ENCODE data around the gene MBP. TPM values are rescaled to one million over a fixed set of nuclear protein-coding genes. Genes with fewer than 3 reads are reported as not detected.

Gene MBP
- total and polyA plus RNA-seq, 2 donors (not counting 3 experiments of a cell fraction or from before 2014, with no cell fraction given) = 1.7 to 2.3 TPM

DNA sequence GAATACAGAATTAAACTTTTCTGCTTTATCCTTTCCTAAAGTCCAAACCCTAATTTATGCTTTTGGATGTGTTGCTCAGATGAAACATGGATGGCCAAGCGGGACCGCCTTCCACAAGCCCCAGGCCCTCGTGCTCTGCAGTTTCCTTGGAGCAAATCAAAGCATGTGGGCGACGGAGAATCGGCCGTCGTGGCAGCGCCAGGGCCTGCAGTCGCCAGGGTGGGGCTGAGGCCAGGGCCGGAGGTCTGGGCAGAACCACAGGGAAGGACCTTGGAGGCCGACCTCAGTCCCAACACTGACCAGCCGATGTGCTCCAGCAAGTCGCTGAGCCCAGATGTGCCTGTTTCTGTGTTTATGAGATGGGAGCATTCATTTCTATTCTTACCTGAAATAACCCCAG is 108.1 kb downstream of the MBP start:
- Histone ChIP-seq H3K4me3 (replicated peaks in 1 of 3; ENCODE audit: insufficient read depth in 1 of 3, low read depth in 1 of 3, low read length in 3 of 3) (no peak overlapping the region), H3K4me2 (ENCODE audit: insufficient read depth, low read length) (no peak overlapping the region), H3K36me3 (ENCODE audit: control insufficient read depth in 2 of 2, extremely low read depth in 1 of 2, insufficient read depth in 2 of 2, low read length in 2 of 2) (no peaks in the 10 kb centered on the region), H4K20me1 (replicated peaks; ENCODE audit: control insufficient read depth, extremely low read depth, insufficient read depth, low read length) (no peaks in the 10 kb centered on the region), H3K9ac (replicated peaks; ENCODE audit: extremely low read depth, insufficient read depth, low read length) (no peak overlapping the region), H3K9me1 (replicated peaks; ENCODE audit: control insufficient read depth, extremely low read depth, insufficient read depth, low read length) (no peaks in the 10 kb centered on the region), H3K27ac (ENCODE audit: insufficient read depth, low read depth, low read length) (no peak overlapping the region), H3K4me1 (ENCODE audit: control insufficient read depth, extremely low read depth, insufficient read depth, low read length) (no peaks in the 10 kb centered on the region), H2AFZ (ENCODE audit: low read depth, low read length) (no peak overlapping the region), H3K27me3 (ENCODE audit: control insufficient read depth in 2 of 2, insufficient read depth in 2 of 2, low read length in 2 of 2) (no peaks in the 10 kb centered on the region), H3K79me2 (ENCODE audit: control insufficient read depth, insufficient read depth, low read length) (no peaks in the 10 kb centered on the region), H3K9me3 (replicated peaks; ENCODE audit: control insufficient read depth, insufficient read depth, low read length) (no peaks in the 10 kb centered on the region)
- CTCF ChIA-PET = interaction anchor here (1.0 to 2.0 kb wide), 2 partner anchors 24 to 187 kb away, joined by 3 to 7 read pairs; no protein-coding TSS in a partner anchor
- DNase-seq (ENCODE audit: low read depth, low spot score) (no peak), FAIRE-seq (no peak)
- POLR2A ChIA-PET = no interaction called here
- TF ChIP-seq, protein P1, sequence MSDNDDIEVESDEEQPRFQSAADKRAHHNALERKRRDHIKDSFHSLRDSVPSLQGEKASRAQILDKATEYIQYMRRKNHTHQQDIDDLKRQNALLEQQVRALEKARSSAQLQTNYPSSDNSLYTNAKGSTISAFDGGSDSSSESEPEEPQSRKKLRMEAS (IDR thresholded peaks at IDR 0.05; ENCODE audit: insufficient read depth, insufficient read length) = no peak
- BruUV-seq (replicated peaks) = no TSS peak
- intact Hi-C loops (cut with micrococcal nuclease) (no loop called here), dilution Hi-C loops (cut with MboI; ENCODE audit: extremely low pct_ligation_motif_present, low sequenced_read_pairs) (no loop called here)

DNA sequence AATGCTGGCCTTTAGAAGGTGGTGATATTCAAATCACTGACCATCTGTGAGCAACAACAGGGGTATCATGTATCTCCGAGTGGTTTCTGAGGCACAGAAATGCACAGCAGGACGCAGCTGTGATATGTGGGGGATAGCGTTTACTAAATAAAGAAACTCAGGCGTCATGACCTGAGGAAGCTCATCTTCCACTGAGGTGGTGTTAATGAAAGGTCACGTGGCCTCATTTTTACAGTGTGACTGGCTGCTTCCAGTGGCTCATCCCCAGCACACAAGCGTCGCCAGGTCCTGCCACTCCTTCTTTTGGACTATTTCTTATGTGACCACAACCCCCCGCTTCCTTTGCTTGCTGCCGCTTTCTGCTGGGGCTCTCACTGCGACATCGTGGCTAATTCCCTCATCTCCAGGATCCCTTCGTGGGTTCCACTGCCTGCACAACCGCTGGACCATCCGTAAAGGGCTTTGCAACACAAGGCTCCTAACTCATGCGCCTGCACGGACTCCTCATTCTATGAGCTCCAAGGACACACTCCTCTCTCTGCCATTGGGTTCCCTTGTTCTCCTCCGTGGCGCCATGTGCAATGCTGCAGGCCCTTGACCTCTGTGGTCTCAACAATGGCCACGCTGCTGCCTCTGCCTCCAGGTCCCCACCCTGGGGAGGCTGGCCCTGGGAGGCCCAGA is 109.3 kb downstream of the MBP start:
- POLR2A ChIA-PET = no interaction called here
- no peaks in the 10 kb centered on the region for H4K20me1 ChIP-seq (replicated peaks; ENCODE audit: control insufficient read depth, extremely low read depth, insufficient read depth, low read length)
- no peaks in the 10 kb centered on the region for H3K36me3 ChIP-seq (ENCODE audit: control insufficient read depth in 2 of 2, extremely low read depth in 1 of 2, insufficient read depth in 2 of 2, low read length in 2 of 2)
- DNase-seq (ENCODE audit: low read depth, low spot score) = no peak
- no peaks in the 10 kb centered on the region for H3K9me3 ChIP-seq (replicated peaks; ENCODE audit: control insufficient read depth, insufficient read depth, low read length)
- CTCF ChIA-PET = interaction anchor here (1.0 to 1.4 kb wide), 3 partner anchors 23 to 189 kb away, joined by 3 to 4 read pairs (median 4); no protein-coding TSS in a partner anchor
- no peak overlapping the region for H3K4me3 ChIP-seq (replicated peaks in 1 of 3; ENCODE audit: insufficient read depth in 1 of 3, low read depth in 1 of 3, low read length in 3 of 3)
- no peak for TF ChIP-seq JUN (IDR thresholded peaks at IDR 0.05; ENCODE audit: borderline replicate concordance, insufficient read depth, insufficient read length, low read depth)
- TF ChIP-seq, protein P2, sequence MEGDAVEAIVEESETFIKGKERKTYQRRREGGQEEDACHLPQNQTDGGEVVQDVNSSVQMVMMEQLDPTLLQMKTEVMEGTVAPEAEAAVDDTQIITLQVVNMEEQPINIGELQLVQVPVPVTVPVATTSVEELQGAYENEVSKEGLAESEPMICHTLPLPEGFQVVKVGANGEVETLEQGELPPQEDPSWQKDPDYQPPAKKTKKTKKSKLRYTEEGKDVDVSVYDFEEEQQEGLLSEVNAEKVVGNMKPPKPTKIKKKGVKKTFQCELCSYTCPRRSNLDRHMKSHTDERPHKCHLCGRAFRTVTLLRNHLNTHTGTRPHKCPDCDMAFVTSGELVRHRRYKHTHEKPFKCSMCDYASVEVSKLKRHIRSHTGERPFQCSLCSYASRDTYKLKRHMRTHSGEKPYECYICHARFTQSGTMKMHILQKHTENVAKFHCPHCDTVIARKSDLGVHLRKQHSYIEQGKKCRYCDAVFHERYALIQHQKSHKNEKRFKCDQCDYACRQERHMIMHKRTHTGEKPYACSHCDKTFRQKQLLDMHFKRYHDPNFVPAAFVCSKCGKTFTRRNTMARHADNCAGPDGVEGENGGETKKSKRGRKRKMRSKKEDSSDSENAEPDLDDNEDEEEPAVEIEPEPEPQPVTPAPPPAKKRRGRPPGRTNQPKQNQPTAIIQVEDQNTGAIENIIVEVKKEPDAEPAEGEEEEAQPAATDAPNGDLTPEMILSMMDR (IDR thresholded peaks at IDR 0.05; ENCODE audit: extremely low read depth in 1 of 2, insufficient read depth in 1 of 2, low read depth in 1 of 2, low read length in 2 of 2) = no peak
- TF ChIP-seq POLR2AphosphoS5 (IDR thresholded peaks at IDR 0.05; ENCODE audit: insufficient read depth, low read depth, low read length) = no peak
- TF ChIP-seq EZH2 (IDR thresholded peaks at IDR 0.05; ENCODE audit: borderline replicate concordance, low read depth, low read length, severe bottlenecking) = no peak
- TF ChIP-seq GATA2 (IDR thresholded peaks at IDR 0.05; ENCODE audit: insufficient read depth, insufficient read length, low read depth, low read length) = no peak
- no peak for TF ChIP-seq MYC (IDR thresholded peaks at IDR 0.05; ENCODE audit: low read depth, low read length)
- TF ChIP-seq, protein P1 (IDR thresholded peaks at IDR 0.05; ENCODE audit: insufficient read depth, insufficient read length) = no peak
- no peak for TF ChIP-seq FOS (IDR thresholded peaks at IDR 0.05; ENCODE audit: borderline replicate concordance, insufficient read depth, low read length)
- TF ChIP-seq POLR2A (IDR thresholded peaks at IDR 0.05; ENCODE audit: low read depth, low read length) = no peak
- intact Hi-C loops (cut with micrococcal nuclease) (no loop called here), dilution Hi-C loops (cut with MboI; ENCODE audit: extremely low pct_ligation_motif_present, low sequenced_read_pairs) (no loop called here)
- no TSS peak for BruUV-seq (replicated peaks)
- no peak overlapping the region for H3K4me2 ChIP-seq (ENCODE audit: insufficient read depth, low read length)
- FAIRE-seq = no peak
- no peak overlapping the region for H2AFZ ChIP-seq (ENCODE audit: low read depth, low read length)
- no peaks in the 10 kb centered on the region for H3K4me1 ChIP-seq (ENCODE audit: control insufficient read depth, extremely low read depth, insufficient read depth, low read length)
- H3K79me2 ChIP-seq (ENCODE audit: control insufficient read depth, insufficient read depth, low read length) = no peaks in the 10 kb centered on the region
- no peaks in the 10 kb centered on the region for H3K9me1 ChIP-seq (replicated peaks; ENCODE audit: control insufficient read depth, extremely low read depth, insufficient read depth, low read length)
- no peak overlapping the region for H3K9ac ChIP-seq (replicated peaks; ENCODE audit: extremely low read depth, insufficient read depth, low read length)
- no peaks in the 10 kb centered on the region for H3K27me3 ChIP-seq (ENCODE audit: control insufficient read depth in 2 of 2, insufficient read depth in 2 of 2, low read length in 2 of 2)
- H3K27ac ChIP-seq (ENCODE audit: insufficient read depth, low read depth, low read length) = no peak overlapping the region

Data from endothelial cell of umbilical vein (primary cell).